GM12878 (cell line): ENCODE results near the gene COMMD3. TPM values are rescaled to one million over a fixed set of nuclear protein-coding genes. Genes with fewer than 3 reads are reported as not detected.

Source experiments
- ATAC-seq: fragments of 200-7000 bp; cut with Tn5 transposase; 3 replicates; pipeline ENCODE4 v1.9.1; 2020; ENCODE audit warnings: mild to moderate bottlenecking, moderate library complexity
- BruUV-seq: library from RNA; stranded (reverse); fragments of 400-500 nt; replicated peaks from 2 replicates; lab custom pipeline; 2021; lab: Mats Ljungman, UMichigan
- CTCF ChIA-PET: fragments of 300-600 bp; sonication (Branson Sonifier 250); formaldehyde crosslinking; extraction: SDS; loops from one replicate; lab custom pipeline; 2021; ENCODE audit warnings: inconsistent platforms; lab: Yijun Ruan, JAX
- POLR2A ChIA-PET: fragments of 350-600 bp; formaldehyde crosslinking; extraction: SDS; loops from one replicate; lab custom pipeline; 2021; ENCODE audit warnings: inconsistent platforms; lab: Charles Lee
- RAD21 ChIA-PET: fragments of 300-600 bp; sonication (Branson Sonifier 250); formaldehyde crosslinking; loops from one replicate; lab custom pipeline; 2023; ENCODE audit warnings: antibody characterized with exemption; ENCODE audit not compliant: unreplicated experiment; lab: Charles Lee
- SMC1A ChIA-PET: fragments of 300-600 bp; sonication (Branson Sonifier 250); formaldehyde crosslinking; loops from one replicate; lab custom pipeline; 2023; ENCODE audit not compliant: unreplicated experiment, uncharacterized antibody; lab: Charles Lee
- DNase-seq: peaks from one replicate; pipeline ENCODE4 v3.0.0-alpha.2; 2011; ENCODE audit warnings: low read depth, low spot score
- FAIRE-seq: peaks from 3 replicates; lab custom pipeline; 2011; peaks lifted over from hg19 to GRCh38; lab: Jason Lieb, UNC
- H2AFZ ChIP-seq: 2 replicates; pipeline ENCODE4 v1.6.0; 2011; ENCODE audit warnings: low read depth, low read length, control low read depth; ENCODE audit not compliant: control insufficient read depth
- H3K27ac ChIP-seq: 2 replicates; pipeline ENCODE4 v1.5.1; 2011; ENCODE audit warnings: control low read depth; ENCODE audit not compliant: control insufficient read depth, insufficient read depth
- H3K27me3 ChIP-seq, 2 experiments: replicated peaks in 1 of 2; 2 replicates each; pipeline versions ENCODE4 v1.6.0 to v1.6.1; 2011; ENCODE audit warnings: low read length in 1 of 2; ENCODE audit not compliant: control insufficient read depth in 2 of 2, insufficient read depth in 2 of 2
- H3K36me3 ChIP-seq, 2 experiments: 2 replicates each; pipeline ENCODE4 v1.5.1; 2011; ENCODE audit warnings: low read length in 1 of 2; ENCODE audit not compliant: control insufficient read depth in 2 of 2, insufficient read depth in 2 of 2
- H3K4me1 ChIP-seq: 2 replicates; pipeline ENCODE4 v1.6.1; 2011; ENCODE audit warnings: mild to moderate bottlenecking, low read length, moderate library complexity, mixed read lengths; ENCODE audit not compliant: control insufficient read depth, insufficient read depth
- H3K4me2 ChIP-seq: 2 replicates; pipeline ENCODE4 v1.6.0; 2011; ENCODE audit warnings: control low read depth; ENCODE audit not compliant: control insufficient read depth, insufficient read depth
- H3K4me3 ChIP-seq: fragments of 200-600 bp; sonication (generic); 2 replicates; pipeline ENCODE4 v1.5.1; 2016
- H3K79me2 ChIP-seq: 2 replicates; pipeline ENCODE4 v1.6.0; 2011; ENCODE audit warnings: low read length; ENCODE audit not compliant: control insufficient read depth, insufficient read depth
- H3K9ac ChIP-seq: 2 replicates; pipeline ENCODE4 v1.8.0; 2011; ENCODE audit warnings: low read length, control low read depth, mixed read lengths; ENCODE audit not compliant: control insufficient read depth, insufficient read depth
- H3K9me3 ChIP-seq: replicated peaks from 3 replicates; pipeline ENCODE4 v1.5.1; 2011; ENCODE audit warnings: mild to moderate bottlenecking, low read length; ENCODE audit not compliant: control insufficient read depth, insufficient read depth
- H4K20me1 ChIP-seq: 2 replicates; pipeline ENCODE4 v1.6.0; 2011; ENCODE audit not compliant: control insufficient read depth, insufficient read depth
- BHLHE40 ChIP-seq, 2 experiments: fragments of 450-650 bp in 1 of 2; IDR thresholded peaks; 2 replicates each; pipeline ENCODE4 v1.6.1; 2011 to 2017; ENCODE audit warnings: low read depth in 2 of 2, borderline replicate concordance in 1 of 2, improper control_type of control experiment in 1 of 2, low read length in 1 of 2, mild to moderate bottlenecking in 1 of 2
- CEBPZ ChIP-seq: fragments of 150-350 bp; IDR thresholded peaks from 2 replicates; pipeline ENCODE4 v1.6.1; 2016; ENCODE audit warnings: low read depth, low read length
- DPF2 ChIP-seq: fragments of 450-650 bp; IDR thresholded peaks from 2 replicates; pipeline ENCODE4 v1.6.1; 2017; ENCODE audit warnings: mild to moderate bottlenecking
- HCFC1 ChIP-seq: fragments of 150-350 bp; IDR thresholded peaks from 2 replicates; pipeline ENCODE4 v1.6.1; 2014; ENCODE audit warnings: low read length
- HSF1 ChIP-seq: fragments of 150-350 bp; IDR thresholded peaks from 2 replicates; pipeline ENCODE4 v1.6.1; 2014; ENCODE audit warnings: mild to moderate bottlenecking, low read depth, low read length
- PAX8 ChIP-seq: fragments of 450-650 bp; IDR thresholded peaks from 2 replicates; pipeline ENCODE4 v1.6.1; 2017; ENCODE audit warnings: mild to moderate bottlenecking, moderate library complexity
- RCOR1 ChIP-seq: conservative IDR thresholded peaks from 2 replicates; pipeline ENCODE4 v1.6.1; 2012; ENCODE audit warnings: low read depth, low read length, improper control_type of control experiment
- SIX5 ChIP-seq: IDR thresholded peaks from 2 replicates; pipeline ENCODE4 v1.6.1; 2011; ENCODE audit warnings: mild to moderate bottlenecking, low read depth, low read length, moderate library complexity; ENCODE audit not compliant: severe bottlenecking
- USF1 ChIP-seq: IDR thresholded peaks from 2 replicates; pipeline ENCODE4 v1.6.1; 2011; ENCODE audit warnings: borderline replicate concordance, low read depth, mild to moderate bottlenecking, moderate library complexity, mixed read lengths, low read length; ENCODE audit not compliant: insufficient read depth; ENCODE audit errors: extremely low read length
- ZNF217 ChIP-seq: fragments of 450-650 bp; IDR thresholded peaks from 2 replicates; pipeline ENCODE4 v1.6.1; 2017; ENCODE audit warnings: antibody characterized with exemption, mild to moderate bottlenecking
- ZNF592 ChIP-seq: fragments of 450-650 bp; IDR thresholded peaks from 2 replicates; pipeline ENCODE4 v1.6.1; 2017; ENCODE audit warnings: mild to moderate bottlenecking, moderate library complexity
- WGBS: methylation state at CpG from one replicate; pipeline ENCODE4 v1.1.6; 2016; ENCODE audit warnings: low lambda C conversion rate; ENCODE audit not compliant: insufficient replicate concordance, insufficient coverage; ENCODE audit errors: missing lambda C conversion rate; 5-methylcytosine and 5-hydroxymethylcytosine counted together
- in situ Hi-C: fragments of 300-500 bp; cut with MboI; formaldehyde crosslinking; loops from 9 replicates; pipeline ENCODE4 v1.14.3; 2018; ENCODE audit warnings: mixed read lengths
- intact Hi-C: fragments of 100-400 bp; cut with micrococcal nuclease; formaldehyde crosslinking; loops from one replicate; pipeline ENCODE4 v1.14.2; 2022; ENCODE audit not compliant: unreplicated experiment
- polyA plus RNA-seq, 11 experiments: library from polyadenylated mRNA; depleted of rRNA in 4 of 11; unstranded in 6 of 11; stranded (reverse) in 5 of 11; fragments of >200 nt; fragmentation: Nextera tagmentation in 4 of 11; fragmentation: Illumina TruSeq in 1 of 11; extraction: Ambion mirVana in 4 of 11; extraction: Trizol in 1 of 11; gene quantifications; 1 replicate in 1 of 11; 2 replicates in 10 of 11; pipeline versions ENCODE4 v1.2.1 to v1.2.3, GENCODE V29; 2011 to 2016; ENCODE audit warnings: inconsistent platforms in 2 of 11, missing spikeins in 2 of 11, low read depth in 1 of 11
- total RNA-seq, 4 experiments: library from RNA; depleted of rRNA in 3 of 4; stranded (reverse); fragments of >200 nt in 3 of 4; fragmentation: Illumina TruSeq in 1 of 4; extraction: Trizol in 1 of 4; gene quantifications; 2 replicates each; pipeline versions ENCODE4 v1.2.1 to v1.2.3, GENCODE V29; 2013 to 2021

Gene COMMD3
- total and polyA plus RNA-seq, 10 of the 15 experiments (the other 5 are each of a cell fraction or from before 2014, with no cell fraction given): 64.5 to 248 (median 84.4) TPM

GRCh38 chr10:22364407-22365140 lies 48.4 kb downstream of the COMMD3 start:
- Histone ChIP-seq H3K79me2 (no peaks in the 10 kb centered on the region), H4K20me1 (no peaks in the 10 kb centered on the region), H3K4me3 (no peak overlapping the region), H3K4me2 (no peak overlapping the region), H3K9ac (no peak overlapping the region), H3K36me3 (no peaks in the 10 kb centered on the region), H3K27me3 (no peaks in the 10 kb centered on the region), H3K9me3 (no peaks in the 10 kb centered on the region), H2AFZ (no peak overlapping the region), H3K27ac (no peak overlapping the region), H3K4me1 (peaks cover 13% of the 10 kb centered on the region)
- no TSS peak for BruUV-seq
- in situ Hi-C loops (no loop called here), intact Hi-C loops (no loop called here)
- ChIA-PET CTCF (interaction anchor here (1.5 kb wide), 1 partner anchor 15 kb away, joined by 6 read pairs; no protein-coding TSS in a partner anchor), RAD21 (interaction anchor here (1.0 to 1.7 kb wide), 2 partner anchors 24 to 371 kb away, joined by 3 to 4 read pairs; no protein-coding TSS in a partner anchor), POLR2A (no interaction called here), SMC1A (interaction anchor here (0.6 to 2.3 kb wide), 3 partner anchors 14 to 210 kb away, joined by 3 to 9 read pairs (median 4); no protein-coding TSS in a partner anchor)
- ATAC-seq (no peak), DNase-seq (no peak), FAIRE-seq (no peak)
- no peak for TF ChIP-seq USF1
- TF ChIP-seq HSF1: no peak
- TF ChIP-seq SIX5: no peak
- TF ChIP-seq CEBPZ: no peak
- TF ChIP-seq RCOR1: no peak
- TF ChIP-seq ZNF592: no peak
- TF ChIP-seq BHLHE40 (IDR thresholded peaks at IDR 0.05; ENCODE audit: borderline replicate concordance in 1 of 2, low read depth in 2 of 2, low read length in 1 of 2): no peak
- TF ChIP-seq PAX8: no peak
- TF ChIP-seq DPF2: no peak
- no peak for TF ChIP-seq ZNF217
- TF ChIP-seq HCFC1: no peak
- 88% methylated on average over 5 of the region's 5 CpGs for WGBS
